Neural cell (in vitro differentiated cells): ENCODE data around the gene EIF2AK2. TPM values are rescaled to one million over a fixed set of nuclear protein-coding genes. Genes with fewer than 3 reads are reported as not detected.

Experiments used
- H2AFZ ChIP-seq: fragments of 200-600, 300-800 bp; sonication (generic), shearing (Covaris generic); 2 replicates; pipeline ENCODE4 v1.6.0; 2014; ENCODE audit warnings: low read depth, mild to moderate bottlenecking, antibody characterized with exemption, low read length, moderate library complexity
- H3F3A ChIP-seq: fragments of 200-600 bp; shearing (Covaris generic); 2 replicates; pipeline ENCODE4 v1.6.1; 2016; ENCODE audit warnings: mild to moderate bottlenecking, moderate library complexity, mixed read lengths, antibody characterized with exemption, low read length; ENCODE audit not compliant: insufficient read depth, poor library complexity, severe bottlenecking
- H3K27ac ChIP-seq: fragments of 200-600, 300-800 bp; sonication (generic), shearing (Covaris generic); 2 replicates; pipeline ENCODE4 v1.5.1; 2014; ENCODE audit warnings: mild to moderate bottlenecking, low read length, moderate library complexity
- H3K27me3 ChIP-seq: fragments of 300-800, 200-600 bp; sonication (generic), shearing (Covaris generic); 2 replicates; pipeline ENCODE4 v1.6.0; 2014; ENCODE audit warnings: mild to moderate bottlenecking, low read depth, low read length, moderate library complexity; ENCODE audit not compliant: insufficient read depth
- H3K36me3 ChIP-seq: fragments of 300-800, 200-600 bp; sonication (generic), shearing (Covaris generic); 2 replicates; pipeline ENCODE4 v1.5.1; 2014; ENCODE audit warnings: mild to moderate bottlenecking, antibody characterized with exemption, low read length, moderate library complexity; ENCODE audit not compliant: insufficient read depth
- H3K4me2 ChIP-seq: fragments of 300-800, 200-600 bp; sonication (generic), shearing (Covaris generic); 2 replicates; pipeline ENCODE4 v1.6.0; 2014; ENCODE audit warnings: mild to moderate bottlenecking, low read length
- H3K4me3 ChIP-seq: fragments of 300-800, 200-600 bp; sonication (generic), shearing (Covaris generic); 2 replicates; pipeline ENCODE4 v1.5.1; 2014; ENCODE audit warnings: mild to moderate bottlenecking, low read length, moderate library complexity
- H3K79me2 ChIP-seq: fragments of 200-600 bp; shearing (Covaris generic); replicated peaks from 2 replicates; pipeline ENCODE4 v1.6.0; 2014; ENCODE audit warnings: mild to moderate bottlenecking, low read length, moderate library complexity; ENCODE audit not compliant: insufficient read depth
- H3K9ac ChIP-seq: fragments of 300-800, 200-600 bp; sonication (generic), shearing (Covaris generic); 2 replicates; pipeline ENCODE4 v1.6.1; 2016; ENCODE audit warnings: mild to moderate bottlenecking, low read length, mixed read lengths
- H3K9me2 ChIP-seq: fragments of 200-600 bp; shearing (Covaris generic); 2 replicates; pipeline ENCODE4 v1.6.1; 2016; ENCODE audit warnings: mild to moderate bottlenecking, low read length, mixed read lengths; ENCODE audit not compliant: insufficient read depth
- H3K9me3 ChIP-seq: fragments of 200-600, 300-800 bp; sonication (generic), shearing (Covaris generic); 2 replicates; pipeline ENCODE4 v1.6.1; 2016; ENCODE audit warnings: mild to moderate bottlenecking, mixed run types, low read length, moderate library complexity, mixed read lengths
- H4K20me1 ChIP-seq: fragments of 200-600 bp; shearing (Covaris generic); 2 replicates; pipeline ENCODE4 v1.6.1; 2016; ENCODE audit warnings: mild to moderate bottlenecking, mixed run types; ENCODE audit not compliant: insufficient read depth
- CTCF ChIP-seq: fragments of 450-650 bp; IDR thresholded peaks from 2 replicates; pipeline ENCODE4 v1.5.1; 2014; ENCODE audit warnings: antibody characterized with exemption, mild to moderate bottlenecking, moderate library complexity; ENCODE audit not compliant: poor library complexity, severe bottlenecking
- EP300 ChIP-seq: fragments of 450-650 bp; conservative IDR thresholded peaks from 2 replicates; pipeline ENCODE4 v1.6.1; 2014; ENCODE audit warnings: antibody characterized with exemption, mild to moderate bottlenecking, moderate library complexity; ENCODE audit not compliant: poor library complexity, severe bottlenecking
- EZH2 ChIP-seq: fragments of 200-600, 300-800 bp; shearing (Covaris generic), sonication (generic); IDR thresholded peaks from 2 replicates; pipeline ENCODE4 v1.6.1; 2014; ENCODE audit warnings: antibody characterized with exemption, low read length, borderline replicate concordance, mild to moderate bottlenecking; ENCODE audit not compliant: insufficient read depth, poor library complexity, severe bottlenecking
- MXI1 ChIP-seq: fragments of 450-650 bp; conservative IDR thresholded peaks from 2 replicates; pipeline ENCODE4 v1.6.1; 2014; ENCODE audit warnings: antibody characterized with exemption, mild to moderate bottlenecking; ENCODE audit not compliant: poor library complexity, severe bottlenecking
- POLR2AphosphoS5 ChIP-seq: IDR thresholded peaks from 2 replicates; pipeline ENCODE4 v1.6.1; 2012
- RAD21 ChIP-seq: fragments of 450-650 bp; conservative IDR thresholded peaks from 2 replicates; pipeline ENCODE4 v1.6.1; 2014; ENCODE audit warnings: antibody characterized with exemption, mild to moderate bottlenecking, moderate library complexity
- REST ChIP-seq: IDR thresholded peaks from 2 replicates; pipeline ENCODE4 v1.6.1; 2012; ENCODE audit warnings: borderline replicate concordance
- SMC3 ChIP-seq: fragments of 450-650 bp; conservative IDR thresholded peaks from 2 replicates; pipeline ENCODE4 v1.6.1; 2014; ENCODE audit warnings: antibody characterized with exemption, mild to moderate bottlenecking, moderate library complexity; ENCODE audit not compliant: poor library complexity
- TAF1 ChIP-seq: IDR thresholded peaks from 2 replicates; pipeline ENCODE4 v1.6.1; 2012; ENCODE audit warnings: low read depth
- polyA plus RNA-seq: library from polyadenylated mRNA; depleted of rRNA; stranded (reverse); fragments of >200 nt; gene quantifications from 2 replicates; pipeline ENCODE4 v1.2.3, GENCODE V29; 2014

Gene EIF2AK2
- polyA plus RNA-seq, 1 donor from 2014 or later, result 2.5 TPM

GRCh38 chr2:37201208-37201607 is 44.4 kb upstream of the EIF2AK2 start:
- no peaks in the 10 kb centered on the region for H3K79me2 ChIP-seq
- no peaks in the 10 kb centered on the region for H3K9me2 ChIP-seq
- peaks cover 7% of the 10 kb centered on the region for H3K36me3 ChIP-seq
- no peak overlapping the region for H3K9ac ChIP-seq
- no peaks in the 10 kb centered on the region for H4K20me1 ChIP-seq
- H3K27me3 ChIP-seq, result no peaks in the 10 kb centered on the region
- H3K9me3 ChIP-seq, result peaks cover 5% of the 10 kb centered on the region
- no peak overlapping the region for H3K27ac ChIP-seq
- no peak overlapping the region for H3K4me2 ChIP-seq
- H2AFZ ChIP-seq, result no peak overlapping the region
- TF ChIP-seq EP300 (no peak), MXI1 (no peak), POLR2AphosphoS5 (no peak), REST (no peak), EZH2 (no peak), SMC3 (no peak), TAF1 (no peak), RAD21 (no peak), CTCF (no peak)
- H3F3A ChIP-seq, result no peaks in the 10 kb centered on the region
- no peak overlapping the region for H3K4me3 ChIP-seq

- no peak overlapping the region for H3K4me2 ChIP-seq
- no peaks in the 10 kb centered on the region for H4K20me1 ChIP-seq
- no peak overlapping the region for H2AFZ ChIP-seq
- no peaks in the 10 kb centered on the region for H3F3A ChIP-seq
- H3K4me3 ChIP-seq, result no peak overlapping the region
- no peak overlapping the region for H3K9ac ChIP-seq
- no peak overlapping the region for H3K27ac ChIP-seq
- no peaks in the 10 kb centered on the region for H3K79me2 ChIP-seq
- no peaks in the 10 kb centered on the region for H3K27me3 ChIP-seq
- H3K9me3 ChIP-seq, result peaks cover under 1% of the 10 kb centered on the region
- TF ChIP-seq EP300 (no peak), POLR2AphosphoS5 (no peak), TAF1 (no peak), MXI1 (no peak), EZH2 (no peak), CTCF (no peak), RAD21 (no peak), REST (no peak), SMC3 (no peak)
- no peaks in the 10 kb centered on the region for H3K9me2 ChIP-seq
- no peaks in the 10 kb centered on the region for H3K36me3 ChIP-seq
Measured at GRCh38 chr2:37198681-37199065, 41.9 kb upstream of the EIF2AK2 start.
